ENCODE data around the gene PAX1. TPM values are rescaled to one million over a fixed set of nuclear protein-coding genes. Genes with fewer than 3 reads are reported as not detected.

The PAX1 gene
- total RNA-seq, 1 experiment from 2014 or later, result not detected

DNA sequence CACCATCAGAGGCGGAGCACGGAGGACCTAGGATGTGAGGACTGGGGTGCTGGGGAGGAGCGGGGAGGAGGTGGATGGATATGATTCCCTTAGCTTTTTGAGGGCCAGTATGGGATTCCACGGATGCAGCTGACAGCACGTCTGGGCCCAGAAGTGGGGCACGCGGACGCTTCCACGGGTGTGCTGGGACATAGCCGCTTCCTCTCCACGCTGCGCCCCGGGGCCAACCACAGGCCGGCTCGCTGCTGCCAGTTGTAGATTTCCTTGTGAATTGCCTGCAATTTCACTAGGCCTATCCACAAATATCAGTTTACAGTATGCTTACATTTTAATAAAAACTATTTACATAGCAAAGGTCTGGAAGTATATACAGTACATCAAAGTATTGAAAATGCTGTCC, 23.9 kb downstream of the PAX1 start:
- CTCF ChIA-PET, result no interaction called here
- intact Hi-C loops (cut with micrococcal nuclease; ENCODE audit: unreplicated experiment), result no loop called here

DNA sequence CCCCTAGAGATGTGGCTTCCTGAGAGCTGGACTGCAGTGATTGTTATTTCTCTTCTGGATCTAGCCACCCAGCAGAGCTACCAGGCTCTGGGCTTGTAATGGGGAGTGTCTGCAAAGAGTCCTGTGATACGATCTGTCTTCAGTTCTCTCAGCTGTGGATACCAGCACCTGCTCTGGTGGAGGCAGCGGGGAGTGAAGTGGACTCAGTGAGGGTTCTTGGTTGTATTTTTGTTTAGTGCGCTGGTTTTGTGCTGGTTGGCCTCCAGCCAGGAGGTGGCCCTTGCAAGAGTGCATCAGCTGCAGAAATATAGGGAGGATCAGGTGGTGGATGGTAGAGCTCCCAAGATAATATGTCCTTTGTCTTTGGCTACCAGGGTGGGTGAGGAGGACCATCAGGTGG, 33.7 kb downstream of the PAX1 start:
- intact Hi-C loops (cut with micrococcal nuclease; ENCODE audit: unreplicated experiment), result no loop called here
- BruUV-seq (replicated peaks), result no TSS peak
- Mint-ChIP-seq H3K4me1 (ENCODE audit: low read depth, unreplicated experiment) (no peaks in the 10 kb centered on the region), H3K27ac (ENCODE audit: unreplicated experiment) (no peak overlapping the region), H3K4me3 (ENCODE audit: low read depth, unreplicated experiment) (no peak overlapping the region), H3K9me3 (ENCODE audit: low read depth, unreplicated experiment) (peaks cover 5% of the 10 kb centered on the region), H3K36me3 (ENCODE audit: insufficient read depth, unreplicated experiment) (no peaks in the 10 kb centered on the region), H3K27me3 (ENCODE audit: unreplicated experiment) (no peaks in the 10 kb centered on the region)
- TF ChIP-seq, protein P1, sequence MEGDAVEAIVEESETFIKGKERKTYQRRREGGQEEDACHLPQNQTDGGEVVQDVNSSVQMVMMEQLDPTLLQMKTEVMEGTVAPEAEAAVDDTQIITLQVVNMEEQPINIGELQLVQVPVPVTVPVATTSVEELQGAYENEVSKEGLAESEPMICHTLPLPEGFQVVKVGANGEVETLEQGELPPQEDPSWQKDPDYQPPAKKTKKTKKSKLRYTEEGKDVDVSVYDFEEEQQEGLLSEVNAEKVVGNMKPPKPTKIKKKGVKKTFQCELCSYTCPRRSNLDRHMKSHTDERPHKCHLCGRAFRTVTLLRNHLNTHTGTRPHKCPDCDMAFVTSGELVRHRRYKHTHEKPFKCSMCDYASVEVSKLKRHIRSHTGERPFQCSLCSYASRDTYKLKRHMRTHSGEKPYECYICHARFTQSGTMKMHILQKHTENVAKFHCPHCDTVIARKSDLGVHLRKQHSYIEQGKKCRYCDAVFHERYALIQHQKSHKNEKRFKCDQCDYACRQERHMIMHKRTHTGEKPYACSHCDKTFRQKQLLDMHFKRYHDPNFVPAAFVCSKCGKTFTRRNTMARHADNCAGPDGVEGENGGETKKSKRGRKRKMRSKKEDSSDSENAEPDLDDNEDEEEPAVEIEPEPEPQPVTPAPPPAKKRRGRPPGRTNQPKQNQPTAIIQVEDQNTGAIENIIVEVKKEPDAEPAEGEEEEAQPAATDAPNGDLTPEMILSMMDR (IDR thresholded peaks at IDR 0.05; ENCODE audit: unreplicated experiment), result no peak
- DNase-seq, result no peak
- CTCF ChIA-PET, result no interaction called here

More for the DNA sequence above, 23.9 kb downstream of the PAX1 start:
- Mint-ChIP-seq H3K9me3 (ENCODE audit: low read depth, unreplicated experiment) (no peaks in the 10 kb centered on the region), H3K36me3 (ENCODE audit: insufficient read depth, unreplicated experiment) (no peaks in the 10 kb centered on the region), H3K27me3 (ENCODE audit: unreplicated experiment) (no peaks in the 10 kb centered on the region), H3K4me1 (ENCODE audit: low read depth, unreplicated experiment) (no peaks in the 10 kb centered on the region), H3K4me3 (ENCODE audit: low read depth, unreplicated experiment) (no peak overlapping the region), H3K27ac (ENCODE audit: unreplicated experiment) (no peak overlapping the region)
- no TSS peak for BruUV-seq (replicated peaks)
- TF ChIP-seq, protein P1 (IDR thresholded peaks at IDR 0.05; ENCODE audit: unreplicated experiment), result no peak
- no peak for DNase-seq

DNA sequence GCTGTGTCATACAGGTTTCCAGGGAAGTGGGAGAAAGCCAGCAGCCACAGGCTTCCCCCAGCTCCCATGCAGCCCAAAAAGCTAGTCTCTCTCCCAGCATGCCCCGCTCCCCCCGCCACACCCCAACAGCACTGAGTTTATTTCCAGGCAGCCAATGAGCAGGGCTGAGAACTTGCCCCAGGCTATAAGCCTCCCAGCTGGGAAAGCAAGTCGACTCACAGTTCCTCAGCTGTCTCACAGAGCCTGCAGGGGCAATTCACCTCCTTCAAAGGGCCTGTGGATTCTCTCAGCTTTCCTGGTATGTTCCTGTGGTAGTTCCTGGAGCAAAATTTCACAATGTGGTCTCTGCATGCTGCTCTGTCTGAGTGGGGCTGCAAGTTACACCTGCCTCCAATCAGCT, 34.2 kb downstream of the PAX1 start:
- Mint-ChIP-seq H3K36me3 (ENCODE audit: insufficient read depth, unreplicated experiment) (no peaks in the 10 kb centered on the region), H3K27me3 (ENCODE audit: unreplicated experiment) (no peaks in the 10 kb centered on the region), H3K4me1 (ENCODE audit: low read depth, unreplicated experiment) (no peaks in the 10 kb centered on the region), H3K9me3 (ENCODE audit: low read depth, unreplicated experiment) (peaks cover 5% of the 10 kb centered on the region), H3K4me3 (ENCODE audit: low read depth, unreplicated experiment) (no peak overlapping the region), H3K27ac (ENCODE audit: unreplicated experiment) (no peak overlapping the region)
- BruUV-seq (replicated peaks), result no TSS peak
- intact Hi-C loops (cut with micrococcal nuclease; ENCODE audit: unreplicated experiment), result no loop called here
- CTCF ChIA-PET, result no interaction called here
- DNase-seq, result no peak
- TF ChIP-seq, protein P1 (IDR thresholded peaks at IDR 0.05; ENCODE audit: unreplicated experiment), result no peak

DNA sequence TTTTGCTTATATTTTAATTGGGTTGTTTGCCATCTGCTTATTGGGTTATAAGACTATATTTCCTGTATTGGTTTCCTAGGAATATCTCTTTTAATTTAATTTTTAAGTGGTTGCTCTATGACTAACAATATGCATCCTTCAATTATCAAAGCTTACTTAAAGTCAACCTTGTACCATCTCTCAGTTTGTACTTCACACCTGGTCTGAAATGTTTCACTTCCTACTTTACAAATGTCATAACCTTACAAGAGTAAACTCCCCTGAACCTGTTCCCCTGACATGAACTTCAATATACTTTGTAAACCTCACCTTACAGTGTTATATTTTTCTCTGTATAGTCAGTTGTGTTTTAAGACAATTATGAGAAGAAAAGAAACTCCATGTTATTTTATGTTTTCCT, 35.8 kb downstream of the PAX1 start:
- Mint-ChIP-seq H3K36me3 (ENCODE audit: insufficient read depth, unreplicated experiment) (no peaks in the 10 kb centered on the region), H3K4me3 (ENCODE audit: low read depth, unreplicated experiment) (no peak overlapping the region), H3K27ac (ENCODE audit: unreplicated experiment) (no peak overlapping the region), H3K4me1 (ENCODE audit: low read depth, unreplicated experiment) (no peaks in the 10 kb centered on the region), H3K9me3 (ENCODE audit: low read depth, unreplicated experiment) (peaks cover 5% of the 10 kb centered on the region), H3K27me3 (ENCODE audit: unreplicated experiment) (no peaks in the 10 kb centered on the region)
- DNase-seq, result no peak
- TF ChIP-seq, protein P1 (IDR thresholded peaks at IDR 0.05; ENCODE audit: unreplicated experiment), result no peak
- CTCF ChIA-PET, result no interaction called here
- intact Hi-C loops (cut with micrococcal nuclease; ENCODE audit: unreplicated experiment), result no loop called here
- no TSS peak for BruUV-seq (replicated peaks)

DNA sequence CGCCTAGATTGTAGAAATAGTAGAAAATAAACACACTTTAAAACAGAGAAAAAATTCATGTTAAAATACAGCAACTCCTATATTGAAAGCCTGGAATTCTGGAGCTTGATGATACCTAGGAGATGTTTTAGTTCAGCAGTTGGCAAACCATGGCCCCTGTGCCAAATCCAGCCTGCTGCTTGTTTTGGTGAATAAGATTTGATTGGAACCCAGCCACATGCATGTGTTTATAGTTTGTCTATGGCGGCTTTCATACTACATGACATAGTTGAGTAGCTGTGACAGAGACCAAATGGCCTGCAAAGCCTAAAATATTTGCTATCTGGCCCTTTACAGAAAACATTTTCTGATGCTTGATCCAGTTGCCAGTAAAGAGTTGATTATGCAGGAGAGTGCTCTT, 57.2 kb downstream of the PAX1 start:
- H3K4me1 Mint-ChIP-seq (ENCODE audit: low read depth, unreplicated experiment), result no peaks in the 10 kb centered on the region
- no peaks in the 10 kb centered on the region for H3K36me3 Mint-ChIP-seq (ENCODE audit: insufficient read depth, unreplicated experiment)
- no peak for DNase-seq
- no peaks in the 10 kb centered on the region for H3K27me3 Mint-ChIP-seq (ENCODE audit: unreplicated experiment)
- TF ChIP-seq, protein P1 (IDR thresholded peaks at IDR 0.05; ENCODE audit: unreplicated experiment), result no peak
- CTCF ChIA-PET, result no interaction called here
- intact Hi-C loops (cut with micrococcal nuclease; ENCODE audit: unreplicated experiment), result no loop called here
- H3K27ac Mint-ChIP-seq (ENCODE audit: unreplicated experiment), result no peak overlapping the region
- H3K9me3 Mint-ChIP-seq (ENCODE audit: low read depth, unreplicated experiment), result peaks cover 2% of the 10 kb centered on the region
- no TSS peak for BruUV-seq (replicated peaks)
- H3K4me3 Mint-ChIP-seq (ENCODE audit: low read depth, unreplicated experiment), result no peak overlapping the region

All from Calu3 (cell line).